Renal pelvis (tissue), 4 donors: ENCODE data around the gene XPNPEP3. TPM values are rescaled to one million over a fixed set of nuclear protein-coding genes. Genes with fewer than 3 reads are reported as not detected.
A peak's percentile ranks its signal among the peaks of the same experiment; 100 is the strongest.

Experiments used
- DNase-seq: peaks from one replicate; pipeline ENCODE4 v3.0.0-alpha.2; 2013
- polyA plus RNA-seq, 3 donors: library from polyadenylated mRNA; unstranded; fragments of 120-200 nt; gene quantifications; one replicate each; pipeline ENCODE4 v1.2.1, GENCODE V29; 2013; ENCODE audit not compliant: insufficient read length in 3 of 3

The XPNPEP3 gene
- polyA plus RNA-seq, 3 donors = 16.6 to 31.5 (median 23.8) TPM

DNA sequence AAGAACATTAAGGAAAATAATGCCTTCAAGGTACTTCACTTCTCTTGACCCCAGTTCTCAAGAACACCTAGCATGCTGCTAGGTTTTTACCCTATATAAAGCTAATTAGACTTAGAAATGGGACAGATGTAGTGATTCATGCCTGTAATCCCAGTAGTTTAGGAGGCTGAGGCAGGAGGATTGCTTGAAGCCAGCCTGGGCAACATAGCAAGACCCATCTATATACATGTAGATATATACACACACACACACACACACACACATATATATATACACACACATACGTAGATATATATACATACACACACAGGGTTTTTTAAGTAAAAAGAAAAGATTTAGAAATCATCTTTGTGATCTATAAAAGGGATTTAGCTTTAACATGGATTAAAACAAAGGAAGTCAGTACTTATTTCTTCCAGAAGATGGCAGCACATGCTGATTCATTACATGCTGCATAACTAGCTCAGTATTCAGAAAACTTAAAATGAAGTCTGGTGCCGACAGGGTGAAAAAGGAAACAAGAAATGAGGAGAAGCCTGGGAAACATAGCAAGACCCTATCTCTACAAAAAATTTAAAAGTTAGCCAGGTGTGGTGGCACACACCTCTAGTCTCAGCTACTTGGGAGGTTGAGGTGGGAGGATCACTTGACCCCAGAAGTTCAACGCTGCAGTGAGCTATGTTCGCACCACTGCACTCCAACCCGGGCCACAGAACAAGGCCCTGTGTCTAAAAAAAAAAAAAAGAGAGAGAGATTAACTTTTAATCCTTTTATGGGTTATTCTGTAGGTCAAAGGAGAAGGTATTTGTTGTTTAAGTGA lies 65.7 kb downstream of the XPNPEP3 start:
- peak; percentile 59 for DNase-seq

GRCh38 chr22:40928657-40929056 lies 71.7 kb downstream of the XPNPEP3 start:
- no peak for DNase-seq

DNA sequence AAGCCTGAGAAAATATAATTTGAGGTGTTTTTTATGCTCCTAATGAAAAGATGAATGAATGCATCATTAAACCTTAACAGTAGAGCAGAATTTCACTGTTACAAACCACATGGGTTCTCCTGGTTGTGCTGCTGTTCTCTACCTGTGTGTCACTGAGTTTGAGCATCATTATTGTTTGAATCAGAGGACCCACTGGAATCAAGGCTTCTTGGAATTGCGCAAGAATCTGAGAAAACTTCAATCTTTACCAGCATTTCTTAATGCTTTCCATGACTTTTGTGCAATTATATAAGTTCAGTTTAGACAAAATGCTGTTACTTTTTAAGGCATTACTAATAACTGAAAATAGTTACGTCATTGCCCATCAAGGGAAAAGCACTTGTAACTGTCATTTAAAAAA lies 75.4 kb downstream of the XPNPEP3 start:
- DNase-seq = no peak

DNA sequence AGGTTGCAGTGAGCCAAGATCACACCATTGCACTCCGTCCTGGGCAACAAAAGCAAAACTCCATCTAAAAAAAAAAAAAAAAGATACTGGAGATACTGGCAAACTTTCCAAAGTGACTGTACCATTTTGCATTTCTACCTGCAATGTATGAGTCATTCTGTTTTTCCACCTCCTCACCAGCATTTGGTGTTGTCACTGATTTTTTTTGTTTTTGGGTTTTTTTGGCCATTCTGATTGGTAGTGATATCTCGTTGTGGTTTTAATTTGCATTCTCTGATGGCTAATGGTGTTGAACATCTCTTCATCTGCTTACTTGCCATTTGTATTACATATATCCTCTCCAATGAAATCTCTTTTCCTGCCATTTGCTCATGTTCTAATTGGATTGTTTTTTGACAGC lies 82.3 kb downstream of the XPNPEP3 start:
- no peak for DNase-seq

- DNase-seq = peak; percentile 97
Measured at GRCh38 chr22:40950962-40951794, 94.2 kb downstream of the XPNPEP3 start, which contains the start of gene RBX1. Gene RBX1, plus strand, starts transcription at chr22:40951378. Its CDS starts 21 bp downstream, at chr22:40951399.

- DNase-seq = peak; percentile 2
Measured at GRCh38 chr22:40951795-40952605, 95.1 kb downstream of the XPNPEP3 start.

DNA sequence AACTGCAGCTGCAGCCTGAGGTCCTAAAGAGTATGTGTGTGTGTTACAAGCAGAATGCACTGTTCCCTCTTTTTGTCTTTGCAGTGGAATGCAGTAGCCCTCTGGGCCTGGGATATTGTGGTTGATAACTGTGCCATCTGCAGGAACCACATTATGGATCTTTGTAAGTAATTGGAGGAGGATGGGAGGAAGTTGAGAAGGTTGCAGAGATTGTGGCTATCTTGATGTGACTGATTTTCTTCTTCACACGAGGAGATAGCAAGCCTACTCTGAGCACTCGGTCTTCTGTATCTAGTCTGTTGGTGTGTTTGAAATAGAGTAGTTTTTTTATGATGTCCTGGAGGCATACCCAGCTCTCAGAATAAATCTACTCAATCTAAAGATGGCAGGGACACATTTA lies 96.5 kb downstream of the XPNPEP3 start:
- no peak for DNase-seq

DNA sequence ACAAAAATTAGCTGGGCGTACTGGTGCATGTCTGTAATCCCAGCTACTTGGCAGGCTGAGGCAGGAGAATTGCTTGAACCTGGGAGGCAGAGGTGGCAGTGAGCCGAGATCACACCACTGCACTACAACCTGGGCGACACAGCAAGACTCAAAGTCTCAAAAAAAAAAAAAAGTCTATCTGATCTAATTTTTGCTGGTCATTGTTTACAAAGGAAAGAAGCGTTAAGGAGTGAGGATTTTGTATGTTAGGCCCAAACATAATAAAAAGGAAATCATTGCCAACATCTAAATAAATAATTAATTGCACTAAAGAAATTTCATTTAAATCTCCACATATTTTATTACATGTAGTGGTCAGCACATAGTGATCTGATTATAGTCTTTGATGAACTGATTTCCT lies 97.2 kb downstream of the XPNPEP3 start:
- DNase-seq = no peak

GRCh38 chr22:40955571-40955970 lies 98.6 kb downstream of the XPNPEP3 start:
- no peak for DNase-seq

- DNase-seq = no peak
Measured at GRCh38 chr22:40957601-40958000, 100.7 kb downstream of the XPNPEP3 start.

DNA sequence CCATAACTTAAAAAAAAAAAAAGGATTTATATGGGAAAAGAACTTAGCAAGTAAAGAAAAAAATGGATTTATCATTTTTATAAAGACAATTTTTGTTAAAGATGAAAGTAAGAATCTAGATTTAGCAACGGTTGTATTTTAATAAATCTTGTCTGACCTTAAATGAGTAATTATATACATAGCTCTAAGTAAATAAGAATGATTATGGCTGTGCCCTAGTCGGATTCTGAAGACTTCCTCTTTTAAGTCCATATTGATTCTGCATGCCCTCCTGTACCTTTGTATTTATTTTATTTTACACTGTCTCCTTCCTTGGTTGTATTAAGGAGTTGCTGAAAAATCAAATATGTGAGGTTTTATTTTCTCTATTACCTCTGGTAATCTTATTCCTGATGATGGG lies 101.4 kb downstream of the XPNPEP3 start:
- DNase-seq = no peak

GRCh38 chr22:40960145-40960544 lies 103.2 kb downstream of the XPNPEP3 start:
- DNase-seq = no peak

DNA sequence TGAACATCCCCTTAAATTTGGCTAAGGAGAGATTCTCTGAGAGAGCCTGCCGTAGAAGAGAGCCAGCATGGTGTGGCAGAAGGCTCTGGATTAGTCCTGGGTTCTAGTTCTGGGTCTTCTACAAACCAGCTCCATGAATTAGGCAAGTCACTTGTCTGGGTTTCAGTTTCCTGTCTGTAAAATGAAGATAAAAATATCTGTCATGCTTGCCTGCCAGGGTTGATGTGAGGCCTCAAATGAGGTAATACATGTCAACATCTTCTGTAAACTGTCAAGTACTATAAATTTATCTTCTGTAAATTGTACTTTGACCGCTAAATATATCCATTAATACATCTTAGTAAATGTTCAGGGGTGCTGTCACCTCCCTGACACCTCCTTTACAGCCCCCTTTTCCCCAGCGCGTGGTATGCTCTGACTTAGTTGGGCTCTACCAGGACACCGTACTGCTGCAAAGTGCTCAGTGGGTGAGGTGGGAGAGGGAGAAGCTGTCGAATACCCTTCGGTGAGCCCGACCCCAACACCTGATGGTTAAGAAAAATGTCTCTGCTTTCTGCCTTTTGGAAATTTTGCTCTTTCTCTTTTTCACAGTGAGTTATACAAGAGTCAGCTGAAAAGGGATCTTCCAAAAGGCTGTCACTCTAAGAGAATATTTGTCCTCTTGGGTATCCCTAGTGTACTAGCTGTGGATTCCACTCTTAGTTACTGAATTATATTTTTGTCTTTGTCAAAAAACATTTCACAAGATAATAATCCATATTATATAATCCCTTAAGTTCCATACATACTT lies 109.2 kb downstream of the XPNPEP3 start:
- no peak for DNase-seq

DNA sequence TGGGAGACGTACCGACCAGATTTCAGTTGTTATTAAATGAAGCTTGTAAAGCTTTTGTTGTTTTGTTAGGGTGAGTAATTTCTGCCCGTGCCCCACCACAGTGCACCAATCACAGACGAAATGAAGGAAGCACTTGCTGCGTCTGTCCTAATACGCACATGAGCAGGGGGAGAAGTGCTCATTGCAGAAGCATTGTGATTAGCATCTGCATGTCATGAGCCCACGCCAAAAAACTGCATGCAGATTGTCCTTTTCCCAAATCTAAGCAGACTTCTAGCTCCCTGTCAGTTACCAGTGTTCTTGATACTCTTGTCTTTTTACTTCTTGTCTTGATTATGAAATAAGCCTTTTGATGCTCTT lies 109.8 kb downstream of the XPNPEP3 start:
- DNase-seq = no peak

- no peak for DNase-seq
Measured at GRCh38 chr22:40967111-40967760, 110.3 kb downstream of the XPNPEP3 start.

GRCh38 chr22:40972587-40972986 lies 115.6 kb downstream of the XPNPEP3 start:
- DNase-seq = no peak

DNA sequence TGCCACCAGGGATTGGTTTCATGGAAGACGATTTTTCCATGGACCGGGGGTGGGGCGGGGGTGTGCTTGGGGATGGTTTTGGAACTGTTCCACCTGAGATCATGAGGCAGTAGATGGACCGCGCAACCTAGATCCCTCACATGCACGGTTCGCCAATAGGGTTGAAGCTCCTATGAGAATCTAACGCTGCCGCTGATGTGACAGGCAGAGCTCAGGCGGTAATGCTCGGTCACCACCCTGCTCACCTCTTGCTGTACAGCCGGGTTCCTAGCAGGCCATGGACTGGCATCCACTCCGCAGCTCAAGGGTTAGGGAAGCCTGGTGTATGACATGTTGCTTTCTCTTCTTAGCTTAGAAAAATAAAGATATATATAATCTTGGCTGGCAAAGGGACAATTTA lies 116.2 kb downstream of the XPNPEP3 start:
- DNase-seq = no peak

GRCh38 chr22:40975366-40975765 lies 118.4 kb downstream of the XPNPEP3 start:
- DNase-seq = no peak

GRCh38 chr22:40976866-40977700 lies 120.1 kb downstream of the XPNPEP3 start:
- no peak for DNase-seq

- no peak for DNase-seq
Measured at GRCh38 chr22:40979198-40979597, 122.2 kb downstream of the XPNPEP3 start.
